GM19238 (cell line): Measurements from ENCODE around the gene SLC5A4.

Experiments
- DNase-seq: peaks from one replicate; pipeline ENCODE4 v3.0.0; 2011; ENCODE audit warnings: low spot score; ENCODE audit not compliant: insufficient read length

The SLC5A4 gene

GRCh38 chr22:32233091-32233490 lies 22.1 kb downstream of the SLC5A4 start:
- DNase-seq: no peak

DNA sequence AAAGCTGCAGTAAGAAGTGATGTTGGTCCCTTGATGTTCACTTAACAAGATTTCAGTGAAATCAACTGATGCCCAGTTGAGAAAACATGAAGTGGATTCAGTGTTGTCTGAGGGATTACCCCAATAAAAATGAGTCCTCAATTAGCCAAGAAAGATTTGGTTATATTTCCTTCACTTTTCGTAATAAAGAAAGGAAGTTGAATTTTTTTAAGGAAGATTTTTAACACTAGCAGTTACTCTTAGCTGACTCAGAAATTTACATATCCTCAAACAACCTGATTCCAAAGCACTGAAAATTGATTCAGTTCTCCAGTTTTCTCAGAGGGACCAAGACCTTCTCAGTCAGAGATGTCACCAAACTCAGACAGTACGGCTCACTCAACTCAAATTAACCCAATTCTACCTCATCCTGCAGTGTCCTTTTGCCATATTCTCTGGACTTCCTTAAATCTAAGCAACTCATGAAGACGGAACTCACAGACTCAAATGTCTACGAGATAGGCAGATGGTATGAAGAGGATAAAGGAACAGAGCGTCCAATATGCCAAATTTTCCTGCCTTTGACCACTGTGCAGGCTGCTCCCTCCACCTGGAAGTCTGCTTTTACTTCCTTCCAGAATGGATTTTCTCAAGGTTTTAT lies 22.8 kb downstream of the SLC5A4 start:
- DNase-seq: no peak

GRCh38 chr22:32226326-32227104 lies 28.6 kb downstream of the SLC5A4 start:
- no peak for DNase-seq

- DNase-seq: no peak
Measured at GRCh38 chr22:32222991-32223390, 32.2 kb downstream of the SLC5A4 start.

- DNase-seq: no peak
Measured at GRCh38 chr22:32219026-32219425, 36.1 kb downstream of the SLC5A4 start.

- DNase-seq: no peak
Measured at GRCh38 chr22:32218470-32218869, 36.7 kb downstream of the SLC5A4 start.

- DNase-seq: no peak
Measured at GRCh38 chr22:32217465-32217864, 37.7 kb downstream of the SLC5A4 start.

DNA sequence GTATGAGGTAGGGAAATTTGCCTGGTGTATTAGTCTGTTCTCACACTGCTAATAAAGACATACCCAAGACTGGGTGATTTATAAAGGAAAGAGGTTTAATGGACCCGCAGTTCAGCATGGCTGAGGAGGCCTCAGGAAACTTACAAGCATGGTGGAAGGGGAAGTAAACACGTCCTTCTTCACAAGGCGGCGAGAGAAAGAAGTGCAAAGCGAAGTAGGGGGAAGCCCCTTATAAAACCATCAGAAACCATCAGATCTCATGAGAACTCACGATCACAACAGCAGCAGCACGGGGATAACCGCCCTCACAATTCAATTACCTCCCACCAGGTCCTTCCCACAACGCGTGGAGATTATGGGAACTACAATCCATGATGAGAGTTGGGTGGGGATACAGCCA lies 38.2 kb downstream of the SLC5A4 start:
- DNase-seq: no peak

DNA sequence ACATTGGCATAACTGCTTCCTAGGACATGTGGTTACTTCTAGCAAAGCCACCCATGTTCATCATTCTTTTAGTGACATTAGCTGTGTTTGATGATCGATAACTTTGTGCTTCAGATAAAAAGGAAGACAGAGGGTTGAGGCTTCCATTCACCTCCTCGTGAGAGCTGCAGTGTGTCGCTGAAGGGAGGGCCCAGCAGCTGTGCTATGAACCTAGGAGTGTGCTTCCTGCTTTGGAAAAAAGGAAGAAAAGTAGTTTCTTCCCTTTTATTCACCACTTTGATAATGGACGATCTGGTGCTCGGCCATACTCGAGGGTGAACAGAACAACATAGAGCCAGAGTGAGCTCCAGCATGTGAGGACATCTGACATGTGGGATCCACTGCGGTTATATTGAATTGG lies 44.1 kb downstream of the SLC5A4 start:
- no peak for DNase-seq

DNA sequence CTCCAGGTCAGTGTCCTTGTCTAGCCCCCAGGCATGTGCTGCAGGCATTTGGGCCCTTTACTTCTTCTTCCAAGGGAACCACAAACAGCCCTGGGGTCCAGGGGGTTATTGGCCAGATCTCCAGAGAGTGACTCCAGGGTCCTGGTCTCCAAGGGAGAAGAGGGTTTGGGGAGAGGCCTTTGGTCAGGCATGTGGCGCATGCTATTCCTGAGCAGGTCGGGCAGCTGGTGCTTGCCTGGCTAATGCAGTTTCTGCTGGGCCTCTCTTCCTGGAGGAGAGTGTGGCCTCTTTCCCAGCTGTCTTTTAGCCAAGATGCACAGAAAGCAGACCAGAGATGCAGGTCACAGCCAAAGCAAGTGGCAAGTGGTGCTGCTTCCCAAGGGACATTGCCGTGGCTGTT lies 46.5 kb downstream of the SLC5A4 start:
- no peak for DNase-seq

- DNase-seq: no peak
Measured at GRCh38 chr22:32207971-32208480, 47.1 kb downstream of the SLC5A4 start.

DNA sequence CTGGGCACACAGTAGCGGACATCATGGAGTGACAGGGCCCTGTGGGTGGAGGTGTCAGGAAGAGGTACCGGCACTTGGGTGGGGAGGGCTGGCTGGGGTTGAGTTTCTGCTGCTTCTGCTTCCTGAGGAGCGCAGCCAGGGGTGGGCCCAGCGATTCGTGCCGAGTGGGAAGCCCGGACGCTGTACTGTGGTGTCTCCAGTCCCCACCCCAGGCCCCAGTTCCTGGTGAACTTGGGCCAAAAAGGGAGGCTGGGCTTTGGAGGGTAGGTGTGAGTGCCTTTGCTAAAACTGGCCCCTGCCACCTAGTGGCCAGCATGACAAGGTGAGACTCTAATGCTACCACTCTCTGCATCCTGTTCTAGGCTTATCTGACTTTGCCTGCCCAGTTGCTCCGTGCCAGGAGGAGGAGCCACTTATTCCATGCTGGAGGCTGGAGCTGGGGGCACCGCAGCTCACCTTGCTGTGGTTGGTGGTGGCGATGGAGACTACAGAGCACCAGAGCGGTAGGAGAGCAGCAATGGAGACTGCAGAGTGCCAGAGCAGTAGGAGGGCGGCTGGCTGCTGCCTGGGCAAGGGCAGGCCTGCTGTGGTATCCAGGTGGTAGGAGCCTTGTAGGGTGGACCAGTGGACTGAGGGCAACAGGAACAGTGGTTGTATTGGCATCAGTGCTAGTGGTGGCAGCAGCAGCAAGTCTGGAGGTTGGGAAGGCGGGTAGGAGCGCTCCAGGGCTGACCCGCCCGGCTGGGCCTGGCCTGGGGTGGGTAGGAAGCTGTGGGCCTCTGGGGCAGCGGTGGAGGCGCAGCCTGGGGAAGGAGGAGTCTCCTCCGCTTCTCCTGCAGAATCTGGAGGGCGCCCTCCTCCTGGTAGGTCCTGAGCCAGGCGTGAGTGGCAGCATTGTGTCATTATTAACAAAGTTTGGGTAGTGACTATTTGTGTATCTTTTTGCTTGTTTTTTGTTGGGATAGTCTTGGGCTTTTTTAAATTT lies 48.1 kb downstream of the SLC5A4 start:
- DNase-seq: no peak

GRCh38 chr22:32205974-32206773 lies 49.0 kb downstream of the SLC5A4 start:
- DNase-seq: no peak

- DNase-seq: no peak
Measured at GRCh38 chr22:32204856-32205722, 50.1 kb downstream of the SLC5A4 start, which contains the start of gene RFPL2. RFPL2 (minus strand) TSS chr22:32205073; CDS start chr22:32202451, 2,622 bp downstream.

GRCh38 chr22:32204040-32204855 lies 50.9 kb downstream of the SLC5A4 start:
- DNase-seq: no peak

GRCh38 chr22:32203181-32204039 lies 51.7 kb downstream of the SLC5A4 start:
- DNase-seq: no peak

- DNase-seq: no peak
Measured at GRCh38 chr22:32202539-32203180, 52.5 kb downstream of the SLC5A4 start.
